Tibial nerve (tissue), 4 donors: ENCODE results near the gene NTSR1. TPM values are rescaled to one million over a fixed set of nuclear protein-coding genes. Genes with fewer than 3 reads are reported as not detected.

Source experiments
- DNase-seq, 2 donors: peaks; one replicate each; pipeline ENCODE4 v3.0.0-alpha.2; 2019; ENCODE audit warnings: low spot score in 2 of 2
- H3K27ac ChIP-seq, 4 donors: fragments of 200-600 bp; sonication (generic) in 3 of 4; one replicate each; pipeline ENCODE4 v1.5.1; 2017 to 2019; ENCODE audit warnings: mild to moderate bottlenecking in 1 of 4
- H3K27me3 ChIP-seq, 2 donors: fragments of 200-600 bp; sonication (generic) in 1 of 2; one replicate each; pipeline versions ENCODE4 v1.5.1 to v1.6.0; 2017 to 2019
- H3K36me3 ChIP-seq, 3 donors: fragments of 200-600 bp; sonication (generic); one replicate each; pipeline ENCODE4 v1.5.1; 2018 to 2019
- H3K4me1 ChIP-seq, 4 donors: fragments of 200-600 bp; sonication (generic) in 3 of 4; one replicate each; pipeline ENCODE4 v1.5.1; 2017 to 2019
- H3K4me3 ChIP-seq, 4 donors: fragments of 200-600 bp; sonication (generic) in 3 of 4; one replicate each; pipeline ENCODE4 v1.5.1; 2017 to 2019; ENCODE audit warnings: mild to moderate bottlenecking in 1 of 4, moderate library complexity in 1 of 4
- H3K9me3 ChIP-seq, 4 donors: fragments of 200-600 bp; sonication (generic) in 3 of 4; one replicate each; pipeline ENCODE4 v1.5.1; 2017 to 2019
- CTCF ChIP-seq, 5 experiments: fragments of 200-600 bp in 3 of 5; fragments of 450-650 bp in 2 of 5; sonication (generic) in 3 of 5; IDR thresholded peaks; one replicate each; pipeline ENCODE4 v1.5.1; 2016 to 2019; ENCODE audit warnings: antibody characterized with exemption in 5 of 5, mild to moderate bottlenecking in 3 of 5, moderate library complexity in 2 of 5
- EP300 ChIP-seq, 2 donors: sonication (generic); formaldehyde crosslinking; IDR thresholded peaks; one replicate each; pipeline ENCODE4 v1.6.1; 2017; ENCODE audit warnings: antibody characterized with exemption in 2 of 2, mild to moderate bottlenecking in 1 of 2
- POLR2A ChIP-seq, 2 donors: fragments of 450-650 bp; IDR thresholded peaks; one replicate each; pipeline ENCODE4 v1.6.1; 2017; ENCODE audit warnings: antibody characterized with exemption in 2 of 2, mild to moderate bottlenecking in 2 of 2, moderate library complexity in 2 of 2
- WGBS, 2 donors: methylation state at CpG; one replicate each; pipeline ENCODE4 v1.1.5; 2018; 5-methylcytosine and 5-hydroxymethylcytosine counted together
- total RNA-seq, 4 donors: library from RNA; depleted of rRNA; stranded (reverse); fragments of >200 nt; gene quantifications; one replicate each; pipeline ENCODE4 v1.1.0, GENCODE V29; 2016

NTSR1 gene
- total RNA-seq, 4 donors from 2014 or later, result 0.30 TPM; not detected in 3

GRCh38 chr20:62686869-62687830 is 21.5 kb upstream of the NTSR1 start:
- Histone ChIP-seq H3K27me3 (peaks cover 0 to 75% of the 10 kb centered on the region in 2 donors), H3K27ac (no peak overlapping the region), H3K36me3 (no peaks in the 10 kb centered on the region), H3K4me3 (no peak overlapping the region), H3K9me3 (no peaks in the 10 kb centered on the region), H3K4me1 (peaks cover 0 to 9% (median 0%) of the 10 kb centered on the region in 4 donors)
- no peak for DNase-seq
- TF ChIP-seq CTCF (IDR thresholded peaks at IDR 0.05) (no peak), EP300 (IDR thresholded peaks at IDR 0.05) (no peak), POLR2A (IDR thresholded peaks at IDR 0.05) (no peak)
- WGBS, 2 donors, result 84 to 89% methylated on average over 22 to 30 of the region's 37 CpGs

- 87 to 94% methylated on average over 9 to 11 of the region's 11 CpGs for WGBS, 2 donors
- no peaks in the 10 kb centered on the region for H3K36me3 ChIP-seq
- peaks cover 0 to 77% of the 10 kb centered on the region in 2 donors for H3K27me3 ChIP-seq
- H3K4me1 ChIP-seq, result peaks cover 0 to 9% (median 0%) of the 10 kb centered on the region in 4 donors
- H3K27ac ChIP-seq, result no peak overlapping the region
- no peak overlapping the region for H3K4me3 ChIP-seq
- TF ChIP-seq CTCF (IDR thresholded peaks at IDR 0.05) (no peak), POLR2A (IDR thresholded peaks at IDR 0.05) (no peak), EP300 (IDR thresholded peaks at IDR 0.05) (no peak)
- no peaks in the 10 kb centered on the region for H3K9me3 ChIP-seq
- DNase-seq, result no peak
These were observed 20.6 kb upstream of the NTSR1 start for GRCh38 chr20:62688083-62688482.

GRCh38 chr20:62688855-62689460 is 19.7 kb upstream of the NTSR1 start:
- H3K9me3 ChIP-seq, result no peaks in the 10 kb centered on the region
- peaks cover 0 to 79% of the 10 kb centered on the region in 2 donors for H3K27me3 ChIP-seq
- TF ChIP-seq CTCF (IDR thresholded peaks at IDR 0.05) (no peak), EP300 (IDR thresholded peaks at IDR 0.05) (no peak), POLR2A (IDR thresholded peaks at IDR 0.05) (no peak)
- no peak overlapping the region for H3K27ac ChIP-seq
- peaks cover 0 to 9% (median 0%) of the 10 kb centered on the region in 4 donors for H3K4me1 ChIP-seq
- 82 to 83% methylated on average over 28 to 29 of the region's 29 CpGs for WGBS, 2 donors
- DNase-seq, result no peak
- no peaks in the 10 kb centered on the region for H3K36me3 ChIP-seq
- H3K4me3 ChIP-seq, result no peak overlapping the region

GRCh38 chr20:62689861-62690260 is 18.8 kb upstream of the NTSR1 start:
- Histone ChIP-seq H3K27me3 (peaks cover 0 to 73% of the 10 kb centered on the region in 2 donors), H3K36me3 (no peaks in the 10 kb centered on the region), H3K4me3 (no peak overlapping the region), H3K4me1 (peaks cover 0 to 9% (median 0%) of the 10 kb centered on the region in 4 donors), H3K9me3 (no peaks in the 10 kb centered on the region), H3K27ac (no peak overlapping the region)
- 63 to 83% methylated on average over 7 to 17 of the region's 17 CpGs for WGBS, 2 donors
- no peak for TF ChIP-seq EP300 (IDR thresholded peaks at IDR 0.05)
- no peak for TF ChIP-seq CTCF (IDR thresholded peaks at IDR 0.05)
- TF ChIP-seq POLR2A (IDR thresholded peaks at IDR 0.05), result no peak
- DNase-seq, result no peak
